ENCODE results near the gene ZNF783. TPM values are rescaled to one million over a fixed set of nuclear protein-coding genes. Genes with fewer than 3 reads are reported as not detected.
A peak's percentile ranks its signal among the peaks of the same experiment; 100 is the strongest.

The ZNF783 gene
- total and polyA plus RNA-seq, 2 donors (not counting 1 experiment from before 2014, with no cell fraction given): 3.3 to 11.4 TPM

DNA sequence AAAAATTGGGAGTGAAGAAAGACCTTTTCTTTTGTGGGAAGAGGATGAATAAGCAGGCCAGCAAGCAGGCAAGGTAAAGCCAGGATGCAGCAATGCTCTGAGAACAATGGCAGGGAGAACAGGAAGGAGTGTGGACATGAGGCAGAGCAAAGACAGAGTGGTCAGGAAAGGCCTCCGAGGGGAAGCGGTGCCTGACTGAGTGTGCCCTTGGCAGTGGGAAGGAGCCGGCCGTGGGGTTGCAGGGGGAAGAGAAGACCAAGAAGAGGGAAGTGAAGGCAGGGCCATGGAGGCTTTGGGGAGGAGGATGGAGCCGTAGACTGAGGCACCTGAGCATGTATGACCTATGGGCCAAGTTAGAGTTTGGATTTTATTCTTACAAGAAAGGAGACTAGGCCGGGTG lies 44.4 kb upstream of the ZNF783 start:
- Histone ChIP-seq H3K9me3 (ENCODE audit: control insufficient read depth, insufficient read depth, low read depth, low read length) (no peaks in the 10 kb centered on the region), H2AFZ (ENCODE audit: low read length) (no peak overlapping the region), H3K4me1 (ENCODE audit: control insufficient read depth, extremely low read depth, insufficient read depth, low read length) (no peaks in the 10 kb centered on the region), H3K4me2 (ENCODE audit: extremely low read depth, insufficient read depth, low read length) (no peak overlapping the region), H3K9ac (ENCODE audit: insufficient read depth, low read length) (no peak overlapping the region), H3K36me3 (ENCODE audit: control insufficient read depth, insufficient read depth, low read length) (peaks cover 22% of the 10 kb centered on the region), H3K27ac (ENCODE audit: insufficient read depth, low read length) (no peak overlapping the region), H3K79me2 (ENCODE audit: control insufficient read depth, insufficient read depth, low read length) (no peaks in the 10 kb centered on the region), H3K4me3 (replicated peaks in 1 of 4; ENCODE audit: control extremely low read depth in 1 of 4, insufficient read depth in 1 of 4, low read depth in 3 of 4, low read length in 4 of 4) (no peak overlapping the region), H4K20me1 (ENCODE audit: control insufficient read depth, extremely low read depth, insufficient read depth, low read length) (no peaks in the 10 kb centered on the region), H3K27me3 (ENCODE audit: control insufficient read depth, insufficient read depth, low read length) (no peaks in the 10 kb centered on the region)
- no peak for DNase-seq (ENCODE audit: low read depth in 2 of 2)
- TF ChIP-seq EZH2 (IDR thresholded peaks at IDR 0.05; ENCODE audit: low read length, missing control alignments): no peak
- TF ChIP-seq, protein P1, sequence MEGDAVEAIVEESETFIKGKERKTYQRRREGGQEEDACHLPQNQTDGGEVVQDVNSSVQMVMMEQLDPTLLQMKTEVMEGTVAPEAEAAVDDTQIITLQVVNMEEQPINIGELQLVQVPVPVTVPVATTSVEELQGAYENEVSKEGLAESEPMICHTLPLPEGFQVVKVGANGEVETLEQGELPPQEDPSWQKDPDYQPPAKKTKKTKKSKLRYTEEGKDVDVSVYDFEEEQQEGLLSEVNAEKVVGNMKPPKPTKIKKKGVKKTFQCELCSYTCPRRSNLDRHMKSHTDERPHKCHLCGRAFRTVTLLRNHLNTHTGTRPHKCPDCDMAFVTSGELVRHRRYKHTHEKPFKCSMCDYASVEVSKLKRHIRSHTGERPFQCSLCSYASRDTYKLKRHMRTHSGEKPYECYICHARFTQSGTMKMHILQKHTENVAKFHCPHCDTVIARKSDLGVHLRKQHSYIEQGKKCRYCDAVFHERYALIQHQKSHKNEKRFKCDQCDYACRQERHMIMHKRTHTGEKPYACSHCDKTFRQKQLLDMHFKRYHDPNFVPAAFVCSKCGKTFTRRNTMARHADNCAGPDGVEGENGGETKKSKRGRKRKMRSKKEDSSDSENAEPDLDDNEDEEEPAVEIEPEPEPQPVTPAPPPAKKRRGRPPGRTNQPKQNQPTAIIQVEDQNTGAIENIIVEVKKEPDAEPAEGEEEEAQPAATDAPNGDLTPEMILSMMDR (conservative IDR thresholded peaks at IDR 0.05 in 1 of 2, IDR thresholded peaks at IDR 0.05 in 1 of 2; ENCODE audit: low read depth in 1 of 2, low read length in 2 of 2): no peak

DNA sequence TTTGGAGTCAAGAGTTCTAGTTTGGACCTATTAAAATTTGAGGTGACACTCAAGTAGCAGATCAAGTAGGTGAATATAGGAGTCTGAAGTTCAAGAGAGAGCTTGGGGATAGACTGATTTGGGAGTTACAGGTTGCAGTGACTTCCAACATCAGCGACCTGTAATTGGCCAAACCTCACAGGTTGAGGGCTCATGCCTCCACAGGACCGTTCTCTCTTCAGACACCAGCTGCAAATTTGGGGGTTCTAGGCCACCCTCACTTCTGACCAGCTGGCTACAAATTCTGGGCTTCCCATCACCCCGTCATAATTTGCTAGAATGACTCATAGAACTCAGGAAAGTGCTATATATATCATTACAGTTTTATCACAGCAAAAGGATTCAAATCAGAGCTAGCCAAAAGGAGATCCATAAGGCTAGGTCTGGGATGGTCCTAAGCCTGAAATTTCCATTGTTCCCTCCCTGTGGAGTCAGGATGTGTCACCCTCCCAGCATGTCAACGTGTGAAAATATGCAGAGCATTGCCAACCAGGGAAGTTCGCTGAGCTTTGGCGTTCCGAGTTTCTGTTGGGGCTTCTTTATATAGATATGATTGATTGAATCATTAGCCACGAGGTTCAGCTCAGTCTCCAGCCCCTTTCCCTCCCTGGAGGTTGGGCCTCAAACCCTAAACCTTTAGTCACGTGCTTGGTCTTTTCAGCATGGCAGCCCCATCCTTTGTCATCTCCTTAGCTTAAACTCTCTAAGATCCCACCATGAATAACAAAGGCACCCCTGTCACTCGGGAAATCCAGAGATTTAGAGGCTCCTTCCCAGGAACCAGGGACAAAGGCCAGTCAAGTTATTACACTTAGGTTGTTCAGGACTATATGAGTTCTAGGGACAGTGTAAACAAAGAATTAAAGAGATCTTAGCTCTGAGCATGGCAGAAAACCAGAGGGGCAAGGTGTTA lies 43.3 kb upstream of the ZNF783 start:
- H3K79me2 ChIP-seq (ENCODE audit: control insufficient read depth, insufficient read depth, low read length): no peaks in the 10 kb centered on the region
- no peaks in the 10 kb centered on the region for H4K20me1 ChIP-seq (ENCODE audit: control insufficient read depth, extremely low read depth, insufficient read depth, low read length)
- H3K4me2 ChIP-seq (ENCODE audit: extremely low read depth, insufficient read depth, low read length): no peak overlapping the region
- H3K9ac ChIP-seq (ENCODE audit: insufficient read depth, low read length): no peak overlapping the region
- no peak overlapping the region for H3K27ac ChIP-seq (ENCODE audit: insufficient read depth, low read length)
- TF ChIP-seq EZH2 (IDR thresholded peaks at IDR 0.05; ENCODE audit: low read length, missing control alignments): no peak
- TF ChIP-seq, protein P1 (conservative IDR thresholded peaks at IDR 0.05 in 1 of 2, IDR thresholded peaks at IDR 0.05 in 1 of 2; ENCODE audit: low read depth in 1 of 2, low read length in 2 of 2): no peak
- no peaks in the 10 kb centered on the region for H3K4me1 ChIP-seq (ENCODE audit: control insufficient read depth, extremely low read depth, insufficient read depth, low read length)
- no peaks in the 10 kb centered on the region for H3K27me3 ChIP-seq (ENCODE audit: control insufficient read depth, insufficient read depth, low read length)
- no peaks in the 10 kb centered on the region for H3K9me3 ChIP-seq (ENCODE audit: control insufficient read depth, insufficient read depth, low read depth, low read length)
- H3K4me3 ChIP-seq (replicated peaks in 1 of 4; ENCODE audit: control extremely low read depth in 1 of 4, insufficient read depth in 1 of 4, low read depth in 3 of 4, low read length in 4 of 4): no peak overlapping the region
- no peak overlapping the region for H2AFZ ChIP-seq (ENCODE audit: low read length)
- DNase-seq (ENCODE audit: low read depth in 2 of 2): peak in 1 of 2 donors; percentile 66
- peaks cover 17% of the 10 kb centered on the region for H3K36me3 ChIP-seq (ENCODE audit: control insufficient read depth, insufficient read depth, low read length)

DNA sequence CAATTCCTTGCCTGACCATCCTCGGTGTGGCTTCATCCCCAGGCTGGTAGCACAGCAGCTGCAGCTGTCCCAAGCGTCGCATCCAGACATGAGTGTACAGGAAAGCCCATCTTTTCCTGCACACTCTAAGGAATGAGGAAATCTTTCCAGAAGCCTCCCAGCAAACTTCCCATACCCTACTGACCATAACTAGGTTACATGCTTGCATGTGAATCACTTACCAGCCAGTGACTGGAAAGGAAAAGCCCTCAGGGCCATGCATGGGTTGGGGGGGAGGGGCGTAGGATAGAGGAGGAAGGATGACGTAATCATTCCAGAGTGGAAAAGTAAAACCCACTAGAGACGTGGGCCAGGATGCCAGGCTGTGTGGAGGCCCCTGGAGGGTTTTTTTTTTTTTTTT lies 41.5 kb upstream of the ZNF783 start:
- no peak overlapping the region for H3K4me3 ChIP-seq (replicated peaks in 1 of 4; ENCODE audit: control extremely low read depth in 1 of 4, insufficient read depth in 1 of 4, low read depth in 3 of 4, low read length in 4 of 4)
- DNase-seq (ENCODE audit: low read depth in 2 of 2): peak in 1 of 2 donors; percentile 71
- no peaks in the 10 kb centered on the region for H3K4me1 ChIP-seq (ENCODE audit: control insufficient read depth, extremely low read depth, insufficient read depth, low read length)
- TF ChIP-seq, protein P1 (conservative IDR thresholded peaks at IDR 0.05 in 1 of 2, IDR thresholded peaks at IDR 0.05 in 1 of 2; ENCODE audit: low read depth in 1 of 2, low read length in 2 of 2): no peak
- TF ChIP-seq EZH2 (IDR thresholded peaks at IDR 0.05; ENCODE audit: low read length, missing control alignments): no peak
- H2AFZ ChIP-seq (ENCODE audit: low read length): no peak overlapping the region
- no peaks in the 10 kb centered on the region for H3K9me3 ChIP-seq (ENCODE audit: control insufficient read depth, insufficient read depth, low read depth, low read length)
- no peaks in the 10 kb centered on the region for H3K27me3 ChIP-seq (ENCODE audit: control insufficient read depth, insufficient read depth, low read length)
- no peak overlapping the region for H3K4me2 ChIP-seq (ENCODE audit: extremely low read depth, insufficient read depth, low read length)
- no peaks in the 10 kb centered on the region for H4K20me1 ChIP-seq (ENCODE audit: control insufficient read depth, extremely low read depth, insufficient read depth, low read length)
- peaks cover 22% of the 10 kb centered on the region for H3K36me3 ChIP-seq (ENCODE audit: control insufficient read depth, insufficient read depth, low read length)
- H3K79me2 ChIP-seq (ENCODE audit: control insufficient read depth, insufficient read depth, low read length): no peaks in the 10 kb centered on the region
- H3K27ac ChIP-seq (ENCODE audit: insufficient read depth, low read length): no peak overlapping the region
- H3K9ac ChIP-seq (ENCODE audit: insufficient read depth, low read length): no peak overlapping the region
